Neural progenitor cell (in vitro differentiated cells): Measurements from ENCODE around the gene ING5. TPM values are rescaled to one million over a fixed set of nuclear protein-coding genes. Genes with fewer than 3 reads are reported as not detected.

Experiments
- DNase-seq: peaks from one replicate; pipeline ENCODE4 v3.0.0-alpha.2; 2016; ENCODE audit warnings: low spot score
- H2AFZ ChIP-seq: fragments of 200-600 bp; sonication (generic); replicated peaks from 2 replicates; pipeline ENCODE4 v1.6.1; 2016; ENCODE audit warnings: antibody characterized with exemption
- H3F3A ChIP-seq: fragments of 200-600 bp; sonication (generic); 2 replicates; pipeline ENCODE4 v1.6.1; 2016; ENCODE audit warnings: antibody characterized with exemption, low read depth
- H3K27ac ChIP-seq: fragments of 200-600 bp; sonication (generic); 2 replicates; pipeline ENCODE4 v1.5.1; 2016; ENCODE audit warnings: mild to moderate bottlenecking
- H3K27me3 ChIP-seq: fragments of 200-600 bp; sonication (generic); 2 replicates; pipeline ENCODE4 v1.6.1; 2016; ENCODE audit warnings: mild to moderate bottlenecking, moderate library complexity
- H3K36me3 ChIP-seq: fragments of 200-600 bp; sonication (generic); 2 replicates; pipeline ENCODE4 v1.5.1; 2016
- H3K4me1 ChIP-seq: fragments of 200-600 bp; sonication (generic); 2 replicates; pipeline ENCODE4 v1.6.1; 2016; ENCODE audit warnings: mixed run types
- H3K4me2 ChIP-seq: fragments of 200-600 bp; sonication (generic); 2 replicates; pipeline ENCODE4 v1.6.1; 2016
- H3K4me3 ChIP-seq: fragments of 200-600 bp; sonication (generic); 2 replicates; pipeline ENCODE4 v1.5.1; 2016
- H3K79me2 ChIP-seq: fragments of 200-600 bp; sonication (generic); 2 replicates; pipeline ENCODE4 v1.6.1; 2016; ENCODE audit warnings: low read depth
- H3K9ac ChIP-seq: fragments of 200-600 bp; sonication (generic); 2 replicates; pipeline ENCODE4 v1.6.1; 2016
- H3K9me3 ChIP-seq: fragments of 200-600 bp; sonication (generic); 2 replicates; pipeline ENCODE4 v1.5.1; 2016; ENCODE audit warnings: low read depth
- H4K20me1 ChIP-seq: fragments of 200-600 bp; sonication (generic); 2 replicates; pipeline ENCODE4 v1.6.1; 2016; ENCODE audit warnings: low read depth
- H3K27ac Mint-ChIP-seq: 3 replicates; pipeline ENCODE4 v1.8.0; 2021; ENCODE audit warnings: mixed read lengths
- H3K27me3 Mint-ChIP-seq: 2 replicates; pipeline ENCODE4 v1.8.0; 2022; ENCODE audit warnings: low read depth, mild to moderate bottlenecking, inconsistent platforms, moderate library complexity, mixed read lengths; ENCODE audit not compliant: insufficient read depth
- H3K36me3 Mint-ChIP-seq: 3 replicates; pipeline ENCODE4 v1.8.0; 2021; ENCODE audit warnings: mixed read lengths
- H3K4me1 Mint-ChIP-seq: 3 replicates; pipeline ENCODE4 v1.8.0; 2021; ENCODE audit warnings: mixed read lengths
- H3K4me3 Mint-ChIP-seq: 3 replicates; pipeline ENCODE4 v1.8.0; 2021; ENCODE audit warnings: mild to moderate bottlenecking, moderate library complexity, mixed read lengths
- H3K9me3 Mint-ChIP-seq: 3 replicates; pipeline ENCODE4 v1.8.0; 2020; ENCODE audit warnings: mixed read lengths
- EZH2 ChIP-seq: fragments of 200-600 bp; sonication (generic); IDR thresholded peaks from 2 replicates; pipeline ENCODE4 v1.6.1; 2017; ENCODE audit warnings: antibody characterized with exemption, mild to moderate bottlenecking, moderate library complexity
- EZH2phosphoT487 ChIP-seq: fragments of 200-600 bp; sonication (generic); IDR thresholded peaks from 2 replicates; pipeline ENCODE4 v1.6.1; 2017; ENCODE audit warnings: antibody characterized with exemption
- total RNA-seq: library from RNA; depleted of rRNA; stranded (reverse); fragments of >200 nt; gene quantifications from 2 replicates; pipeline ENCODE4 v1.2.3, GENCODE V29; 2015; ENCODE audit warnings: low replicate concordance
- TF ChIP-seq, protein P1 (sequence below): fragments of 200-600 bp; sonication (generic); IDR thresholded peaks from 2 replicates; pipeline ENCODE4 v1.5.1; 2017; ENCODE audit warnings: antibody characterized with exemption, mild to moderate bottlenecking

ING5 gene
- total RNA-seq, 1 donor from 2014 or later = 38.2 TPM

DNA sequence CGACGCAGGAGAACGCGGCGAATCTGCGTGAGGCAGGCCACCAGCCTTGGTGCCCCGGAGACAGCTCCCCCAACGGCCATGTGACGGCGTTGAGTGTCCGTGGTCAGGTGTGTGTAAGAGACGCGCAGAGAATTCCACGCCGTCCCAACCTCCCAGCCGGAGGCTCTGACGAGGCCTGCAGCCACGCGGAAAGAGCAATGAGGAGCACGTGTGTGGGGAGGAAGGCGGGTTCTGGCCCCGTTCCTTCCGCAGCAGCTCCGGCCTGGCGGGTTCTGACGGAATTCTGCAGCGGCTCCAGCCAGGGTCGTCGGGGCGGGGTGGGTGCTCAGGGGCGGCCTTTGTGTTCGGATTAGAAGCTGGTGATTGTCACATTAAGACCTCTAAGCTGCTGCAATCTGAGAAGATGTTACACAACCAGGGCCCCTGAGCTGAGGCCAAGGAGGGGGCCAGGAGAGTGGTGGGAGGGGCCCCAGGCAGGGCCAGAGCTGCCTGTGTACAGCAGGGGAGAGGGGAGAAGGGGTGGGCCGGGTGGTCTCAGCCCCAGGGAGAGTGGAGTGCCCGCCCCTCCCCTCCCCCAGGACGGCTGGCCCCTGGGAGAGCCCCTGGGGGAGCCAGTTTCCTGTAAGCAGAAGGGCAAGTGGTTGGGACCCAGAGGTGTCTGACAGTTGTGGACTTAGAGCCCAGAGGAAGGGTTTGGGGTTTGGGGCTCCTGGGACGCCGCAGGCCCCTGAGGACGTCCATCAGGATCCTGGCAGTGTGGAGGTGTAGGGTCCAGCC lies 69.6 kb downstream of the ING5 start:
- Histone ChIP-seq H3K27ac (peak overlapping the region; percentile 80), H3K79me2 (no peaks in the 10 kb centered on the region), H2AFZ (no peak overlapping the region), H3K36me3 (no peaks in the 10 kb centered on the region), H3K4me2 (peak overlapping the region; percentile 65), H3K27me3 (no peaks in the 10 kb centered on the region), H3K9ac (no peak overlapping the region), H3K4me3 (no peak overlapping the region), H4K20me1 (no peaks in the 10 kb centered on the region), H3K4me1 (peaks cover 35% of the 10 kb centered on the region), H3K9me3 (no peaks in the 10 kb centered on the region), H3F3A (peaks cover 26% of the 10 kb centered on the region)
- TF ChIP-seq EZH2phosphoT487 (no peak), EZH2 (no peak)
- TF ChIP-seq, protein P1, sequence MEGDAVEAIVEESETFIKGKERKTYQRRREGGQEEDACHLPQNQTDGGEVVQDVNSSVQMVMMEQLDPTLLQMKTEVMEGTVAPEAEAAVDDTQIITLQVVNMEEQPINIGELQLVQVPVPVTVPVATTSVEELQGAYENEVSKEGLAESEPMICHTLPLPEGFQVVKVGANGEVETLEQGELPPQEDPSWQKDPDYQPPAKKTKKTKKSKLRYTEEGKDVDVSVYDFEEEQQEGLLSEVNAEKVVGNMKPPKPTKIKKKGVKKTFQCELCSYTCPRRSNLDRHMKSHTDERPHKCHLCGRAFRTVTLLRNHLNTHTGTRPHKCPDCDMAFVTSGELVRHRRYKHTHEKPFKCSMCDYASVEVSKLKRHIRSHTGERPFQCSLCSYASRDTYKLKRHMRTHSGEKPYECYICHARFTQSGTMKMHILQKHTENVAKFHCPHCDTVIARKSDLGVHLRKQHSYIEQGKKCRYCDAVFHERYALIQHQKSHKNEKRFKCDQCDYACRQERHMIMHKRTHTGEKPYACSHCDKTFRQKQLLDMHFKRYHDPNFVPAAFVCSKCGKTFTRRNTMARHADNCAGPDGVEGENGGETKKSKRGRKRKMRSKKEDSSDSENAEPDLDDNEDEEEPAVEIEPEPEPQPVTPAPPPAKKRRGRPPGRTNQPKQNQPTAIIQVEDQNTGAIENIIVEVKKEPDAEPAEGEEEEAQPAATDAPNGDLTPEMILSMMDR = no peak
- no peaks in the 10 kb centered on the region for H3K36me3 Mint-ChIP-seq
- H3K4me3 Mint-ChIP-seq = peak overlapping the region; percentile 6
- peak overlapping the region; percentile 99 for H3K27ac Mint-ChIP-seq
- peak; percentile 94 for DNase-seq
- H3K4me1 Mint-ChIP-seq = peaks cover 29% of the 10 kb centered on the region
- no peaks in the 10 kb centered on the region for H3K9me3 Mint-ChIP-seq
- peaks cover 11% of the 10 kb centered on the region for H3K27me3 Mint-ChIP-seq

DNA sequence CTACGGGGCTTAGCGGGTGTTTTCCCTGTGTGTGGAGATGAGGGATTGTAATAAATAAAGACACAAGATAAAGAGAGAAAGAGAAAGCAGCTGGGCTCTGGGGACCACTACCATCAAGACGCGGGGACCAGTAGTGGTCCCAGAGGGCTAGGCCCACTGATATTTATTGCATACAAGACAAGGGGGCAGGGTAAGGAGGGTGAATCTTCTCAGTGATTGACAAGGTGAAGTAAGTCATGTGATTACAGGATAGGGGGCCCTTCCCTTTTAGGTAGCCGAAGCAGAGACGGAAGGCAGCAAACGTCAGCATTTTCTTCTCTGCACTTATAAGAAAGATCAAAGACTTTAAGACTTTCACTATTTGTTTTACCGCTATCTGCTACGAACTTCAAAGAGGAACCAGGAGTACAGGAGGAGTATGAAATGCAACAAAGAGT lies 70.2 kb downstream of the ING5 start:
- no peaks in the 10 kb centered on the region for H3K9me3 ChIP-seq
- Mint-ChIP-seq H3K27me3 (peaks cover 11% of the 10 kb centered on the region), H3K4me3 (peak overlapping the region; percentile 6), H3K4me1 (peaks cover 29% of the 10 kb centered on the region), H3K27ac (peak overlapping the region; percentile 99), H3K9me3 (no peaks in the 10 kb centered on the region), H3K36me3 (no peaks in the 10 kb centered on the region)
- no peaks in the 10 kb centered on the region for H3K36me3 ChIP-seq
- H3K27ac ChIP-seq = peak overlapping the region; percentile 75
- no peaks in the 10 kb centered on the region for H4K20me1 ChIP-seq
- H3K79me2 ChIP-seq = no peaks in the 10 kb centered on the region
- DNase-seq = no peak
- no peak overlapping the region for H2AFZ ChIP-seq
- H3K4me2 ChIP-seq = peak overlapping the region; percentile 65
- no peak overlapping the region for H3K4me3 ChIP-seq
- H3K27me3 ChIP-seq = no peaks in the 10 kb centered on the region
- peaks cover 36% of the 10 kb centered on the region for H3K4me1 ChIP-seq
- TF ChIP-seq EZH2phosphoT487 = no peak
- no peak overlapping the region for H3K9ac ChIP-seq
- peaks cover 26% of the 10 kb centered on the region for H3F3A ChIP-seq

DNA sequence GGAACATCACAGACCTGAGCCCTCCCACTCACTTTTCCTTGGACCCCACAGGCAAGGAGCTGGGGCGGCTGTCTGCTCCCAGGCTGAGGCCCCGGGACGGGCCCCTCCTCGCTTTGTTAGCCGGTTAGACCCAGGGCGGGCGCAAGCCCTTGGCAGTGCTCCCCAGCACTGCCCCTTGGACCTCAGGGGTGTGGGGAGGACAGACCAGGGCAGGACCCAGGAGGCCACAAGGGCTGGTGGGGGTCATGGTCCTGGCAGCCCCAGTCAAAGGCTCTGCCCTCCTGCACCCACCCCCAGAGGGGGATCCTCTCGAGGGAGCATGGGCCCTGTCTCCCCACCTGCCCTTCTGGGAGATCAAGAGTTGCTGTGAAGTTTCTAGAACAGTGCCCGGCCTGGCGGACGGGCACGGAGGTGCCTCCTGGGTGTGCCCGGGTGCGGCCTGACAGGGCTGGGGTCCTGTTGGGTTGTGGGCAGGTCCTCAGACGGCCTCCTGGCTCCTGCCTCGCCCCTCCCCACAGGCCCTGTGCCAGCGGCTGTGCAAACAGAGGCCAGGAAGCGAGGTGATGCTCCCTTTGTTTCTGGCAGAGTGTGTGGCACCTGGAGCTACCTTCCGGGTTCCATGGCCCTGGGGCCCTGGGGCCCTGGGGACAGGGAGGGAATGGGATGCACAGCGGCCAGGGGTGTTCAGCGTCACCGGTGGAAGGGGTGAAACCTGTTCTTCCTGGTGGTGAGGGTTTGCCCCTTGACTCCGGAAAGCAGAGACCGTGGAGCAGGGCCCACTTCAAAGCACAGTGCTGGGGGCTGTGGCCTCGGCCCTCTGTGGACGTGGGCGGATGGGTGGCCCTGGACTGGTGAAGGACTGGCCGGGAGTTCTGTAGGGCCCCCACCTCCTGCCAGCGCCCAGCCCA lies 71.9 kb downstream of the ING5 start:
- H2AFZ ChIP-seq = no peak overlapping the region
- no peak overlapping the region for H3K27ac Mint-ChIP-seq
- peaks cover 31% of the 10 kb centered on the region for H3K4me1 Mint-ChIP-seq
- TF ChIP-seq, protein P1 = no peak
- TF ChIP-seq EZH2 (no peak), EZH2phosphoT487 (no peak)
- H3K4me3 ChIP-seq = no peak overlapping the region
- no peak overlapping the region for H3K4me2 ChIP-seq
- no peak overlapping the region for H3K9ac ChIP-seq
- no peak overlapping the region for H3K27ac ChIP-seq
- no peaks in the 10 kb centered on the region for H3K36me3 Mint-ChIP-seq
- peaks cover 26% of the 10 kb centered on the region for H3F3A ChIP-seq
- DNase-seq = no peak
- no peaks in the 10 kb centered on the region for H4K20me1 ChIP-seq
- H3K4me3 Mint-ChIP-seq = no peak overlapping the region
- no peaks in the 10 kb centered on the region for H3K9me3 ChIP-seq
- H3K4me1 ChIP-seq = peaks cover 44% of the 10 kb centered on the region
- no peaks in the 10 kb centered on the region for H3K9me3 Mint-ChIP-seq
- no peaks in the 10 kb centered on the region for H3K27me3 ChIP-seq
- H3K79me2 ChIP-seq = no peaks in the 10 kb centered on the region
- no peaks in the 10 kb centered on the region for H3K36me3 ChIP-seq
- H3K27me3 Mint-ChIP-seq = peaks cover 11% of the 10 kb centered on the region
